HepG2 (cell line): ENCODE results near the gene CNNM3. TPM values are rescaled to one million over a fixed set of nuclear protein-coding genes. Genes with fewer than 3 reads are reported as not detected.

Experiments
- ATAC-seq: fragments of 200-7000 bp; cut with Tn5 transposase; 3 replicates; pipeline ENCODE4 v1.9.1; 2020; ENCODE audit warnings: mild to moderate bottlenecking, moderate library complexity
- BruUV-seq: library from RNA; stranded (reverse); fragments of 400-500 nt; replicated peaks from 2 replicates; lab custom pipeline; 2021; lab: Mats Ljungman, UMichigan
- CTCF ChIA-PET: fragments of 300-600 bp; formaldehyde crosslinking; extraction: SDS; loops from one replicate; lab custom pipeline; 2021; ENCODE audit warnings: low total read pairs, inconsistent platforms, low intra/inter-chr PET ratio; lab: Yijun Ruan, JAX
- POLR2A ChIA-PET: fragments of 350-600 bp; sonication (Branson Sonifier 250); formaldehyde crosslinking; loops from one replicate; lab custom pipeline; 2020; ENCODE audit warnings: antibody characterized with exemption, inconsistent platforms; lab: Yijun Ruan, JAX
- DNase-seq: peaks from one replicate; pipeline ENCODE4 v3.0.0-alpha.2; 2015; ENCODE audit warnings: low spot score
- FAIRE-seq: peaks from 3 replicates; lab custom pipeline; 2011; peaks lifted over from hg19 to GRCh38; lab: Jason Lieb, UNC
- H2AFZ ChIP-seq: one replicate; pipeline ENCODE4 v1.6.1; 2011; ENCODE audit warnings: low read length, inconsistent platforms
- H3K27ac ChIP-seq: fragments of 300-600 bp; 3 replicates; pipeline ENCODE4 v1.8.0; 2011; ENCODE audit warnings: mixed run types, mild to moderate bottlenecking, mixed read lengths, low read length, inconsistent platforms; ENCODE audit not compliant: insufficient read depth; ENCODE audit errors: extremely low read length
- H3K27me3 ChIP-seq, 2 experiments: fragments of 200-600 bp in 1 of 2; 2 replicates in 1 of 2; 3 replicates in 1 of 2; pipeline versions ENCODE4 v1.6.0 to v1.8.0; 2011; ENCODE audit warnings: low read length in 2 of 2, mild to moderate bottlenecking in 2 of 2, moderate library complexity in 2 of 2, inconsistent platforms in 1 of 2; ENCODE audit not compliant: insufficient read depth in 2 of 2, control insufficient read depth in 1 of 2
- H3K36me3 ChIP-seq, 2 experiments: fragments of 200-600 bp in 1 of 2; replicated peaks in 1 of 2; 2 replicates in 1 of 2; 3 replicates in 1 of 2; pipeline versions ENCODE4 v1.5.1 to v1.8.0; 2011; ENCODE audit warnings: low read length in 2 of 2, inconsistent platforms in 1 of 2; ENCODE audit not compliant: insufficient read depth in 2 of 2, control insufficient read depth in 1 of 2
- H3K4me1 ChIP-seq: 2 replicates; pipeline ENCODE4 v1.5.1; 2012; ENCODE audit warnings: low read length, inconsistent platforms; ENCODE audit not compliant: insufficient read depth
- H3K4me2 ChIP-seq: 2 replicates; pipeline ENCODE4 v1.6.0; 2011; ENCODE audit warnings: low read depth, low read length, inconsistent platforms
- H3K4me3 ChIP-seq, 3 experiments: fragments of 200-600 bp in 1 of 3; sonication (generic), shearing (Covaris generic) in 1 of 3; replicated peaks in 1 of 3; 2 replicates each; pipeline ENCODE4 v1.5.1; 2011 to 2016; ENCODE audit warnings: low read length in 3 of 3, inconsistent platforms in 2 of 3, low read depth in 2 of 3, mild to moderate bottlenecking in 2 of 3, control low read depth in 1 of 3, mixed read lengths in 1 of 3; ENCODE audit not compliant: insufficient read depth in 1 of 3
- H3K79me2 ChIP-seq: one replicate; pipeline ENCODE4 v1.6.1; 2011; ENCODE audit warnings: low read length, inconsistent platforms; ENCODE audit not compliant: insufficient read depth
- H3K9ac ChIP-seq: 2 replicates; pipeline ENCODE4 v1.6.0; 2011; ENCODE audit warnings: mild to moderate bottlenecking, low read depth, low read length, inconsistent platforms; ENCODE audit not compliant: insufficient read depth
- H3K9me3 ChIP-seq: 2 replicates; pipeline ENCODE4 v1.5.1; 2012; ENCODE audit warnings: mild to moderate bottlenecking, low read length
- H4K20me1 ChIP-seq: 2 replicates; pipeline ENCODE4 v1.6.0; 2011; ENCODE audit warnings: inconsistent platforms, mild to moderate bottlenecking, low read length, moderate library complexity; ENCODE audit not compliant: insufficient read depth
- GFI1 ChIP-seq: sonication (generic); formaldehyde crosslinking; IDR thresholded peaks from 2 replicates; pipeline ENCODE4 v1.5.0; 2020; ENCODE audit warnings: missing genetic modification reagents, mild to moderate bottlenecking, borderline replicate concordance
- HCFC1 ChIP-seq: fragments of 150-350 bp; IDR thresholded peaks from 2 replicates; pipeline ENCODE4 v1.6.1; 2014; ENCODE audit warnings: low read depth, low read length
- HIC2 ChIP-seq: sonication (generic); formaldehyde crosslinking; IDR thresholded peaks from 2 replicates; pipeline ENCODE4 v1.9.0; 2022; ENCODE audit warnings: low read depth, missing genetic modification reagents
- ISL2 ChIP-seq: sonication (generic); formaldehyde crosslinking; IDR thresholded peaks from 2 replicates; pipeline ENCODE4 v1.5.0; 2020; ENCODE audit warnings: missing genetic modification reagents
- JUNB ChIP-seq: sonication (generic); formaldehyde crosslinking; IDR thresholded peaks from 2 replicates; pipeline ENCODE4 v1.8.0; 2022; ENCODE audit warnings: missing genetic modification reagents, mild to moderate bottlenecking, borderline replicate concordance
- KAT8 ChIP-seq: IDR thresholded peaks from 2 replicates; pipeline ENCODE4 v1.6.1; 2016; ENCODE audit warnings: missing genetic modification reagents, missing compliant biosample characterization
- POLR2G ChIP-seq: fragments of 200-400 bp; formaldehyde crosslinking; IDR thresholded peaks from 2 replicates; pipeline ENCODE4 v1.6.1; 2018; ENCODE audit warnings: mild to moderate bottlenecking, low read depth, low read length, moderate library complexity
- RBM22 ChIP-seq: fragments of 200-400 bp; formaldehyde crosslinking; optimal IDR thresholded peaks from 2 replicates; pipeline ENCODE3; 2017; ENCODE audit warnings: mild to moderate bottlenecking, low read length, moderate library complexity
- TARDBP ChIP-seq: sonication (generic); formaldehyde crosslinking; IDR thresholded peaks from 2 replicates; pipeline ENCODE4 v1.8.0; 2022; ENCODE audit warnings: mild to moderate bottlenecking, missing genetic modification reagents
- ZBTB46 ChIP-seq: sonication (generic); formaldehyde crosslinking; IDR thresholded peaks from 2 replicates; pipeline ENCODE4 v1.4.0; 2020; ENCODE audit warnings: mild to moderate bottlenecking, missing genetic modification reagents, borderline replicate concordance
- ZIK1 ChIP-seq: sonication (generic); formaldehyde crosslinking; IDR thresholded peaks from 2 replicates; pipeline ENCODE4 v1.5.0; 2020; ENCODE audit warnings: mild to moderate bottlenecking, low read depth, missing genetic modification reagents, borderline replicate concordance
- ZNF138 ChIP-seq: sonication (generic); formaldehyde crosslinking; IDR thresholded peaks from 2 replicates; pipeline ENCODE4 v1.5.0; 2020; ENCODE audit warnings: mild to moderate bottlenecking, low read depth, missing genetic modification reagents
- ZNF563 ChIP-seq: sonication (generic); formaldehyde crosslinking; IDR thresholded peaks from 2 replicates; pipeline ENCODE4 v1.8.0; 2022; ENCODE audit warnings: mild to moderate bottlenecking, moderate library complexity, missing genetic modification reagents
- ZNF710 ChIP-seq: sonication (generic); formaldehyde crosslinking; IDR thresholded peaks from 2 replicates; pipeline ENCODE4 v1.5.0; 2020; ENCODE audit warnings: mild to moderate bottlenecking, missing genetic modification reagents, borderline replicate concordance
- ZNF768 ChIP-seq: sonication (generic); formaldehyde crosslinking; IDR thresholded peaks from 2 replicates; pipeline ENCODE4 v1.4.0; 2020; ENCODE audit warnings: missing genetic modification reagents
- WGBS: methylation state at CpG from one replicate; pipeline ENCODE4 v1.1.6; 2017; ENCODE audit warnings: low lambda C conversion rate; 5-methylcytosine and 5-hydroxymethylcytosine counted together
- in situ Hi-C: cut with HindIII; loops from 2 replicates; pipeline ENCODE4 v1.10.0; 2017; ENCODE audit warnings: low pct_unique_long_range_greater_than_20kb; ENCODE audit not compliant: extremely low pct_ligation_motif_present
- intact Hi-C: fragments of 100-400 bp; cut with micrococcal nuclease; formaldehyde crosslinking; loops from one replicate; pipeline ENCODE4 v1.10.0; 2022; ENCODE audit not compliant: unreplicated experiment
- polyA plus RNA-seq, 8 experiments: library from polyadenylated mRNA; depleted of rRNA in 3 of 8; stranded (reverse) in 7 of 8; unstranded in 1 of 8; fragments of >200 nt; fragmentation: Illumina TruSeq in 4 of 8; extraction: Trizol in 4 of 8; gene quantifications; 2 replicates each; pipeline versions ENCODE4 v1.2.1 to v1.2.3, GENCODE V29; 2011 to 2016; ENCODE audit warnings: low read depth in 4 of 8, missing spikeins in 1 of 8, mixed read lengths in 1 of 8; ENCODE audit not compliant: insufficient read depth in 1 of 8
- total RNA-seq, 5 experiments: library from RNA; depleted of rRNA; stranded (reverse); fragments of >200 nt; fragmentation: Illumina TruSeq; extraction: Trizol; gene quantifications; 2 replicates each; pipeline ENCODE4 v1.2.3, GENCODE V29; 2016; ENCODE audit warnings: low read depth in 1 of 5

CNNM3 gene
- total and polyA plus RNA-seq, 2 of the 13 experiments (the other 11 are each of a cell fraction or from before 2014, with no cell fraction given), result 21.2 to 27.9 TPM

- no peak; the same call in 1 of the 2 replicates for TF ChIP-seq ZBTB46 (CRISPR knock-in tag)
- no peak for TF ChIP-seq JUNB
- TF ChIP-seq ZNF768, result peak; percentile 71
- TF ChIP-seq ZNF710 (CRISPR knock-in tag), result peak; percentile 50; the same call in 1 of the 2 replicates
These were observed 41.8 kb downstream of the CNNM3 start, which contains the start of gene ANKRD39 (continued) for GRCh38 chr2:96857667-96858372.

GRCh38 chr2:96859099-96859649 is 43.1 kb downstream of the CNNM3 start:
- intact Hi-C loops, result no loop called here
- Histone ChIP-seq H3K36me3 (peaks cover 19 to 38% of the 10 kb centered on the region in 2 experiments), H2AFZ (no peak overlapping the region), H3K27ac (peak overlapping the region; percentile 67), H3K4me1 (peaks cover 68% of the 10 kb centered on the region), H3K27me3 (no peaks in the 10 kb centered on the region; a peak in 1 of 5 replicates), H3K4me2 (peak overlapping the region; percentile 78), H3K4me3 (peak overlapping the region in 1 of 3 experiments; percentile 84; a peak in 1 of 6 replicates), H3K9ac (peak overlapping the region; percentile 75), H3K79me2 (peaks cover 19% of the 10 kb centered on the region), H4K20me1 (no peaks in the 10 kb centered on the region), H3K9me3 (no peaks in the 10 kb centered on the region)
- DNase-seq (no peak), FAIRE-seq (no peak), ATAC-seq (no peak)
- 92% methylated on average over 11 of the region's 11 CpGs for WGBS
- no TSS peak for BruUV-seq
- CTCF ChIA-PET, result interaction anchor here (2.0 to 2.4 kb wide), 2 partner anchors 10 to 92 kb away, joined by 17 to 29 read pairs; no protein-coding TSS in a partner anchor
- in situ Hi-C loops, result loop anchor here (5.0 kb wide), 1 partner anchor 93 kb away; no protein-coding TSS in a partner anchor
- POLR2A ChIA-PET, result interaction anchor here (1.4 to 6.1 kb wide), 7 partner anchors 10 to 92 kb away, joined by 3 to 152 read pairs (median 17); partner anchors contain the start of genes CNNM3 and SEMA4C
- TF ChIP-seq HCFC1, result 0 out of 2 replicates have a peak, but pooled peaks have one; percentile 4
- TF ChIP-seq ZIK1 (CRISPR knock-in tag), result 0 out of 2 replicates have a peak, but pooled peaks have one; percentile 23
- 0 out of 2 replicates have a peak, but pooled peaks have one; percentile 13 for TF ChIP-seq TARDBP (CRISPR knock-in tag)
- TF ChIP-seq RBM22, result peak; percentile 81
- TF ChIP-seq ZNF138, result peak; percentile 77; the same call in 1 of the 2 replicates
- no peak for TF ChIP-seq GFI1 (CRISPR knock-in tag)
- 0 out of 2 replicates have a peak, but pooled peaks have one; percentile 20 for TF ChIP-seq ISL2
- TF ChIP-seq POLR2G, result peak; percentile 56
- TF ChIP-seq KAT8 (CRISPR knock-in tag), result no peak
- TF ChIP-seq HIC2 (CRISPR knock-in tag), result no peak; the same call in 1 of the 2 replicates
- TF ChIP-seq ZNF563, result peak; percentile 47; the same call in 1 of the 2 replicates
